GM12801 (cell line): ENCODE results near the gene CACNA1C.

Source experiments
- TF ChIP-seq, protein P1 (sequence below): IDR thresholded peaks from one replicate; pipeline ENCODE4 v1.5.1; 2011; ENCODE audit warnings: control low read depth; ENCODE audit not compliant: insufficient read length; ENCODE audit errors: extremely low read depth

The CACNA1C gene

GRCh38 chr12:2299206-2299605, 246.4 kb downstream of the CACNA1C start:
- TF ChIP-seq, protein P1, sequence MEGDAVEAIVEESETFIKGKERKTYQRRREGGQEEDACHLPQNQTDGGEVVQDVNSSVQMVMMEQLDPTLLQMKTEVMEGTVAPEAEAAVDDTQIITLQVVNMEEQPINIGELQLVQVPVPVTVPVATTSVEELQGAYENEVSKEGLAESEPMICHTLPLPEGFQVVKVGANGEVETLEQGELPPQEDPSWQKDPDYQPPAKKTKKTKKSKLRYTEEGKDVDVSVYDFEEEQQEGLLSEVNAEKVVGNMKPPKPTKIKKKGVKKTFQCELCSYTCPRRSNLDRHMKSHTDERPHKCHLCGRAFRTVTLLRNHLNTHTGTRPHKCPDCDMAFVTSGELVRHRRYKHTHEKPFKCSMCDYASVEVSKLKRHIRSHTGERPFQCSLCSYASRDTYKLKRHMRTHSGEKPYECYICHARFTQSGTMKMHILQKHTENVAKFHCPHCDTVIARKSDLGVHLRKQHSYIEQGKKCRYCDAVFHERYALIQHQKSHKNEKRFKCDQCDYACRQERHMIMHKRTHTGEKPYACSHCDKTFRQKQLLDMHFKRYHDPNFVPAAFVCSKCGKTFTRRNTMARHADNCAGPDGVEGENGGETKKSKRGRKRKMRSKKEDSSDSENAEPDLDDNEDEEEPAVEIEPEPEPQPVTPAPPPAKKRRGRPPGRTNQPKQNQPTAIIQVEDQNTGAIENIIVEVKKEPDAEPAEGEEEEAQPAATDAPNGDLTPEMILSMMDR, result no peak

DNA sequence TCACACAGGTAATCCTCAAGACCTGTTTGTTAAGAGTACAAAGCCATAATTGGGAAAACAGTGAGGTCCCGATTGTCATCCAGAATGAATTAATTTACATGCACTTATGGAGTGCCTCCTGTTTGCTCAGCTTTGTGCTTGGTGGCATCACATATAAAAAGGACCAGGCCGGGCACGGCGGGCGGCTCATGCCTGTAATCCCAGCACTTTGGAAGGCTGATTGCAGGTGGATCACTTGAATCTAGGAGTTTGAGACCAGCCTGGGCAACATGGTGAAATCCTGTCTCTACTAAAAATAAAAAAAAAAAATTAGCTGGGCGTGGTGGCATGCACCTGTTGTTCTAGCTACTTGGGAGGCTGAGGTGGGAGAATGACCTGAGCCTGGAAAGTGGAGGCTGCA, 247.4 kb downstream of the CACNA1C start:
- TF ChIP-seq, protein P1, result no peak

DNA sequence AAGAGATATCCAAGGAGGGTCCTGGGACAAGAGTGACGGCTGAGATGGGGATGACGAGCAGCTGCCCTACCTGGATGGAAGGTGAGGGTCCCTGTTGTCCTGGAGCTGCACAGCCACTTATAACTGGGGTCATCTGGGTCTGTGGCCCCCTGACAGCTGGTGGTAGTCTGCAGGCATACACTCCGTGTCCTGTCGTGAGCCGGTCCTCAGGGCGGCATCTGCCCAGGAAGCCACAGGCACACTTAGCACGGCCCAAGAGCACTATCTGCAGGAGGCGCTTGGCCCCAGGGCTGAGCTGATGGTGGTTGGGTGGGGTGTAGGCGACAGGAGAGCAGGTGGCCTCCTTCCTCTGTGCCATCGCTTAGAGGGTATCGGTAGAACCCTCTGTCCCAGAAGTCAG, 248.1 kb downstream of the CACNA1C start:
- TF ChIP-seq, protein P1, result no peak

- TF ChIP-seq, protein P1, result no peak
Measured at GRCh38 chr12:2301531-2302461, 249.0 kb downstream of the CACNA1C start.

DNA sequence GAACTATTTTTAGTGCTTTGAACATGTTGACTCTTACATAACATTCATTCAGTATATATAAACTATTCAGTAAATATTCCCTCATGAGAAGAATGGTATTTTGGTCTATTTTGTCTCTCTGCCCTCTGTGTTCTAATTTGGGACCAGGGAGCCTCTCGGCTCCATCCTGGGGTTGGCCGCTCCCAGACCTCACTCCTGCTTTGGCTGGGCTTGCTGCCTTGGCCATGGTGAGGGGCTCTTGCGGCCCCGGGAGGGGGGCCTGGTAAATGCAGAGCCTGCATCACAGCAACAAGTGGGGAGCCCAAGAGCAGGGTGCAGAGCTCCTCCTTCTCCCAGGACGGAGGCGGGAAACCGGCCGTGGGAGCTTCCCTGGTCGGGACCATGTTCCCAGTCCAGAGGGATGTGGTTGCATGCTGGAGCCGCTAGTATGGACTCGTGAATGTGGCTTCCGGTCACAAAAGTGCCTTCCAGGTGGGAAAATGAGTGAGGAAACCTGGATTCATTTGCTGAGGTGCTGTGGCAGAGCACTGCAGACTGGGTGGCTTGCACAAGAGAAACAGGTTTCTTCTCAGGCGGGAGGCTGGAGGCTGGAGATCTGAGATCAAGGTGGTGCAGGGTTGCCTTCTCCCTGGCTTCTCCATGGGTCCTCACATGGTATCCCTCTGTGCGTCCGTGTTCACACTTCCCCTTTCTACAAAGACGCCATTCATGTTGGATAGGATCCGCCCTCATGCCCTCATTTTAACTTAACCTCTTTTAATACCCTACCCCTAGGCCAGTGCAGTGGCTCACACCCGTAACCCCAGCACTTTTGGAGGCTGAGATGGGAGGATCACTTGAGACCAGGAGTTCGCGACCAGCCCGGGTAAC, 250.2 kb downstream of the CACNA1C start:
- TF ChIP-seq, protein P1, result no peak

DNA sequence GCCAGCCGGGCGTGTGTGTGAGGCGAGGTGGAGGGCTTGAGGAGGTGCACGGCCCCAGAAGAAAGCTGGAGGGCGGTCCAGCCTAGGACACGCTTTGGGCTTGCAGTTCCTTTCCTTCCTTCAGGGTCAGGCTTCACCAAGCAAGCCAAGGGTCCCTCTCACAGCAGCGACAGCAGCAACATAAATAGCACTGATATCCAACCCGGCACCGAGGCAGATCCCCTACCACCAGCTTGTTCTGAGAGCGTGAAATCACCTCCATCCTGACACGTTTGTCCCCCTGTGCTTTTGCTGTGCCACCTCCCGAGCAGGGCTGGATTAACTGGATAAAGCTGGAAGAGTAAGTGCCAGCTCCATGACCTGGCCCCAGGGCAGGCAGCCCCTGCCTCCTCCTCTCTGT, 251.4 kb downstream of the CACNA1C start:
- TF ChIP-seq, protein P1, result no peak

- TF ChIP-seq, protein P1, result no peak
Measured at GRCh38 chr12:2306012-2306411, 253.2 kb downstream of the CACNA1C start.
